Measurements from ENCODE around the gene ACAN. TPM values are rescaled to one million over a fixed set of nuclear protein-coding genes. Genes with fewer than 3 reads are reported as not detected.

The ACAN gene
- total and polyA plus RNA-seq, 8 donors = 0.52 to 1.4 (median 0.91) TPM

GRCh38 chr15:88890495-88890894 lies 87.3 kb downstream of the ACAN start:
- ATAC-seq = no peak
- Histone ChIP-seq H3K27ac (no peak overlapping the region), H3K9me3 (no peaks in the 10 kb centered on the region), H3K4me3 (no peak overlapping the region), H3K27me3 (peaks cover 4 to 24% of the 10 kb centered on the region in 2 donors), H3K4me1 (peaks cover 15% of the 10 kb centered on the region in 2 donors), H3K36me3 (peaks cover 0 to 11% of the 10 kb centered on the region in 2 donors)
- no peak for DNase-seq
- TF ChIP-seq, protein P1, sequence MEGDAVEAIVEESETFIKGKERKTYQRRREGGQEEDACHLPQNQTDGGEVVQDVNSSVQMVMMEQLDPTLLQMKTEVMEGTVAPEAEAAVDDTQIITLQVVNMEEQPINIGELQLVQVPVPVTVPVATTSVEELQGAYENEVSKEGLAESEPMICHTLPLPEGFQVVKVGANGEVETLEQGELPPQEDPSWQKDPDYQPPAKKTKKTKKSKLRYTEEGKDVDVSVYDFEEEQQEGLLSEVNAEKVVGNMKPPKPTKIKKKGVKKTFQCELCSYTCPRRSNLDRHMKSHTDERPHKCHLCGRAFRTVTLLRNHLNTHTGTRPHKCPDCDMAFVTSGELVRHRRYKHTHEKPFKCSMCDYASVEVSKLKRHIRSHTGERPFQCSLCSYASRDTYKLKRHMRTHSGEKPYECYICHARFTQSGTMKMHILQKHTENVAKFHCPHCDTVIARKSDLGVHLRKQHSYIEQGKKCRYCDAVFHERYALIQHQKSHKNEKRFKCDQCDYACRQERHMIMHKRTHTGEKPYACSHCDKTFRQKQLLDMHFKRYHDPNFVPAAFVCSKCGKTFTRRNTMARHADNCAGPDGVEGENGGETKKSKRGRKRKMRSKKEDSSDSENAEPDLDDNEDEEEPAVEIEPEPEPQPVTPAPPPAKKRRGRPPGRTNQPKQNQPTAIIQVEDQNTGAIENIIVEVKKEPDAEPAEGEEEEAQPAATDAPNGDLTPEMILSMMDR (IDR thresholded peaks at IDR 0.05) = no peak
- intact Hi-C loops (cut with DNase I) = no loop called here

DNA sequence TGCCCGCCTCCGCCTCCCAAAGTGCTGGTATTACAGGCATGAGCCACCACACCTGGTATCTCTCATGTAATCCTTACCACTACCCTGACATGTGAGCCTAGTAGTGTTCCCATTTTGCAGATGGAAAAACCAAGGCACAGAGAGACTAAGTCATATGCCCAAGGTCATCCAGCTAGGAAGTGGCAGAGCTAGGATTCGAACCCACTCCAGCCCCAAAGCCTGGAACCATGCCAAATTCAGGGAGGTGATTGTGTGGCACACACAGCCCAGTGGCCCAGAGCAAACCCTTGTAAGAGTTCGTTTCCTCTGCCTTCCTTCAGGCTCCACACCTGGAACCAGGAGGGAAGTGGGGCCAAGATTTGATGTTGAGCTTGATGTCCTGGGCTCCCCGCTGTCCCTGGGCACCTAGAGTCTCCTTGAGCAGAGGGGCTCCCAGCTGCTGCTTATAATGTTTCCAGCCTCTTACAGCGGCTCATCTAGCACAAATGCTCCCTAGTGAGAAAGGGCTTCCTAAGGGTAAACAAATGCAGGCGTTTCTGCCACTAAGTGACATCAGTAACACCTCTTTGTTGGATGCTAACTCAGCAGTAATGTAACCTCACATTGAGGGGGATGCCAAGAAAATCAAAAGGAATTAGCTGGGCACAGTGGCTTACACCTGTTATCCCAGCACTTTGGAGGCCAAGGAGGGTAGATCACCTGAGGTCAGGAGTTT lies 88.5 kb downstream of the ACAN start:
- H3K27ac ChIP-seq = no peak overlapping the region
- peaks cover 0 to 3% of the 10 kb centered on the region in 2 donors for H3K36me3 ChIP-seq
- H3K4me3 ChIP-seq = no peak overlapping the region
- peaks cover 4 to 36% of the 10 kb centered on the region in 2 donors for H3K27me3 ChIP-seq
- H3K4me1 ChIP-seq = peaks cover 16 to 24% of the 10 kb centered on the region in 2 donors
- H3K9me3 ChIP-seq = no peaks in the 10 kb centered on the region
- ATAC-seq (no peak), DNase-seq (no peak)
- TF ChIP-seq, protein P1 (IDR thresholded peaks at IDR 0.05) = no peak
- intact Hi-C loops (cut with DNase I) = no loop called here

DNA sequence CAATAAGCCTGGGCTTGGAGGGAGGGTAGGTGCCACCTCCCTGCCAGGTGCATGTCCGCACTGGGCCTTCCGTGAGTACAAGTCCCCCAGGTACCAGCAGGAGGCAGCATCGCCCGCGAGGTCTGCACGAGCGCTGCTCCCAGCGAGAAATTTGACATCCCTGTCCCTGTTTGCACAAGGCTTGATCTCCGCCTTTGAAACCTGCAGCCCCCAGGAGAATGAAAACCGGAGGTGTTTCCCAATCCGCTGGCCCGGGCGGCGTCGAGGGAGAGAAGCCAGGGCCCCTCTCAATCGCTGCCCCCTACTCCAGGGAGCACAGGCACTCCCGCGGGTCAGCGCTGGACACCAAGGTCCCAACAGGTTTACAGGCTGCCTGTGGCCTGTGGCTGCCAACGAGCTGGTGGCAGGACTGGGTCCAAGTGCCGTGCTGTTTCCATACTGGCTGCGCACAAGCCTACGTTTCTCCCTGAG lies 91.1 kb downstream of the ACAN start:
- H3K4me1 ChIP-seq = peaks cover 20 to 33% of the 10 kb centered on the region in 2 donors
- ATAC-seq (peak; percentile 78), DNase-seq (peak in 3 of 4 donors; percentile 42 to 85 (median 62))
- H3K4me3 ChIP-seq = peak overlapping the region; percentile 40 to 52
- H3K36me3 ChIP-seq = no peaks in the 10 kb centered on the region
- intact Hi-C loops (cut with DNase I) = no loop called here
- H3K27me3 ChIP-seq = peaks cover 4 to 38% of the 10 kb centered on the region in 2 donors
- H3K9me3 ChIP-seq = no peaks in the 10 kb centered on the region
- TF ChIP-seq, protein P1 (IDR thresholded peaks at IDR 0.05) = peak; percentile 54 to 63
- no peak overlapping the region for H3K27ac ChIP-seq

- peak; percentile 43 for ATAC-seq
- no peak within 1 kb of the TSS for H3K27ac ChIP-seq
These were observed 91.9 kb downstream of the ACAN start, which contains the start of gene HAPLN3 for GRCh38 chr15:88894819-88895767. Gene HAPLN3, minus strand, starts transcription at chr15:88895544. Its CDS starts 8,246 bp downstream, at chr15:88887298.

More at GRCh38 chr15:88894819-88895767, 91.9 kb downstream of the ACAN start, which contains the start of gene HAPLN3:
- intact Hi-C loops (cut with DNase I) = no loop called here
- Histone ChIP-seq H3K36me3 (no peaks in the 10 kb centered on the region), H3K9me3 (no peaks in the 10 kb centered on the region), H3K4me3 (peak within 1 kb of the TSS; percentile 40 to 52), H3K4me1 (peaks cover 20 to 33% of the 10 kb centered on the region in 2 donors), H3K27me3 (peaks cover 4 to 38% of the 10 kb centered on the region in 2 donors)
- TF ChIP-seq, protein P1 (IDR thresholded peaks at IDR 0.05) = no peak
- peak in 3 of 4 donors; percentile 24 to 78 (median 46) for DNase-seq

Measured in left lung (tissue), 10 donors.